NCI-H1105 (cell line): ENCODE results near the gene ZBTB7C.

ENCODE experiments used
- DNase-seq: peaks from one replicate; lab custom pipeline; 2025; lab: John Stamatoyannopoulos, UW

ZBTB7C gene

GRCh38 chr18:48352051-48352755, 57.0 kb downstream of the ZBTB7C start:
- DNase-seq: no peak

GRCh38 chr18:48351216-48352050, 57.8 kb downstream of the ZBTB7C start:
- DNase-seq: no peak

DNA sequence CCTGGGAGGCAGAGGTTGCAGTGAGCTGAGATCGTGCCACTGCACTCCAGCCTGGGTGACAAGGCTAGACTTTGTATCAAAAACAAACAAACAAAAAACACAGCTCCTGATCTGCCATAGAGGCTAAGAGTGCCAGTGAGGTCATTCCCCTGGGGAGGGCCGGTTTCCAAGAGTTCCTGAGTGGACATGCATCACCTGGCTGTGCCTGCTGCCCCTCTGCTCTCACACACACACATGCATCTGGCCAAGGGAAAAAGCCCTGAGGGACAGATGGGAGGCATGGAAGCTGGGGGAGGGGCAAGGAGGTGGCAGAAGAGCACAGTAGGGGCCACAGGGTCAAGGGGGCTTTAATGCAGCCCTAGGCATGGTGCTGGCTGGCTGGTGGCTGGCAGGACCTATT, 60.4 kb downstream of the ZBTB7C start:
- DNase-seq: no peak

DNA sequence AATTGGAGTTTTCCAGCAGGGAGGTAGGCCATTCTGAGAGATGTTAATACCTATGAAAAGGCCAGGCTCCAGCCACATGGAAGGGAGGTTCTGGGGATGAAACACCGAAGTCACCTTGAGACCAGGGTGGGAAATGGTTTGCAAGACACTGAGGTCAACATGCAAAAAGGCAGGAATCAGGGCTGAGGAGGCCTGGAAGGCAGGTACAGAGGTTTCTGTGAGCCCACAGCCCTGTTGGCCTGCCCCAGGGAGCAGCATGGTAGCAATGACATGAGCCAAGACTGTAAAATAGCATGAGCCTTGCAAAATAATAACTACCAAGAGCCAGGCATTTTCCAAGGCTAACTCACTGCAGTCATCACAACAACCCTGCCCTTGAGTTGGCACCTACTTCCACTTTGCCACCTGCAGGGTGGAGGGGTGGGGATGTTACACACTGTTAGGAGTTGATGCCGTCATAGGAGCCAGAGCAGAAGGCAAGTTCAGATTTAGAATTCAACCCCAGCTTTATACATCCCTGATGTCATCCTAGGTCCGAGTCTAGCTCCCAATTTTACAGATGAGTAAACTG, 61.3 kb downstream of the ZBTB7C start:
- no peak for DNase-seq

- DNase-seq: no peak
These were observed 63.6 kb downstream of the ZBTB7C start for GRCh38 chr18:48345596-48345995.

DNA sequence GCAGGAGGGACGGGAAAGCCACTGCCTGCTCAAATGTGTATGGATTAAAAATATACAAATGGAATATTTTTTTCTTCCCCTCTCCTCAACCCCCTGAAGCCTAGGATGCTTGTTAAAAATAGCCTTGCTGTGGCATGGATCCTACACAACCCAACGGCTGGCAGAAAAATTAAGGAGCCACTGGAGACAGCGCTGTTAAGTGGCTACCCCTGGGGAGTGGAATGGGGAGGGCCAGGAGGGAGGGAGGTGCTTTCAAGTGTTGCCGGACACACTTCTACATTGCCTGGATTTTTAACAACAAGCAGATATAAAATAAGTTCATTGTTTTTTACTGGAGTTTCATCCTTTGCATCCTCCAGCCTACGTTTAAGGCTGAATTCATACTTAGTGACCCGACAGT, 66.6 kb downstream of the ZBTB7C start:
- DNase-seq: peak; percentile 44

GRCh38 chr18:48342125-48342524, 67.1 kb downstream of the ZBTB7C start:
- peak; percentile 91 for DNase-seq

GRCh38 chr18:48340560-48340959, 68.6 kb downstream of the ZBTB7C start:
- no peak for DNase-seq

DNA sequence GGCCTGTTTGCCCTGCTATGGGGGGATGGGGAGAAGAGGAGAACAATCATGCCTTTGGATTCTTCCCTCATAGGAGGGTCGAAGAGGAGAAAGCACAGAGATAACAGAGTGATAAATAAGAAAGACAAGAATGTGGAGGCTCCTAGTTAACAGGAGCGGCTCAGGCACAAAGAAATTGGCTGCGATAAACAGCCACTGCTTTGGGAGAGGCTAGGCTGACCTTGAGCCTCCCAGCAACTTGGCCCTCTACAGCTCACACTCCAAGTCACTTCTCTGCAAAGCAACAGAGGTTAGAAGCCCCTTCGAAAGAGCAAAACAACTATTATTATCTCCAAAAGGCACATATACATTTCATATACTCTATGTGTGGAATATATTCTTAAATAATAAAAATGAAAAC, 69.5 kb downstream of the ZBTB7C start:
- DNase-seq: no peak

GRCh38 chr18:48338915-48339314, 70.3 kb downstream of the ZBTB7C start:
- no peak for DNase-seq

GRCh38 chr18:48337053-48337452, 72.1 kb downstream of the ZBTB7C start:
- DNase-seq: no peak

DNA sequence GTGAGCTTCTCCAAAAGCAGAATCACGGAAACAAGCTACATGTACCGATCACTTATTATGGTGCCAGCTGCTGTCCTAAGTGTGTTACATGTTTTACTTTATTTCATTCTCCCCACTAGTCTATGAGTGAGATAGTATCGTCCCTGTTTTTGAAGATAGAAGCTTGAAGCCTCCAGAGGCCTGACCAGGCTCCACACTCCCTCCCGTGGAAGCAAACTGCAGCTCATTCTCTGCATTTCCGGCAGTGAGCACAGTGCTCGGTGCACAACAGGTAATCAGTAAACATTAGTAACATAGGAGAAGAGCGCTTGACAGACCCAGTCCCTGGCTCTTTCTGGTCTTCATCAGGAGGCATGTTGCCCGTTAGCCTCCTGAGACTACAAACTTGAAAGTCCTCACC, 72.9 kb downstream of the ZBTB7C start:
- no peak for DNase-seq

GRCh38 chr18:48335829-48336228, 73.4 kb downstream of the ZBTB7C start:
- no peak for DNase-seq

- no peak for DNase-seq
These were observed 74.3 kb downstream of the ZBTB7C start for GRCh38 chr18:48334845-48335244.

GRCh38 chr18:48333563-48333962, 75.6 kb downstream of the ZBTB7C start:
- no peak for DNase-seq

DNA sequence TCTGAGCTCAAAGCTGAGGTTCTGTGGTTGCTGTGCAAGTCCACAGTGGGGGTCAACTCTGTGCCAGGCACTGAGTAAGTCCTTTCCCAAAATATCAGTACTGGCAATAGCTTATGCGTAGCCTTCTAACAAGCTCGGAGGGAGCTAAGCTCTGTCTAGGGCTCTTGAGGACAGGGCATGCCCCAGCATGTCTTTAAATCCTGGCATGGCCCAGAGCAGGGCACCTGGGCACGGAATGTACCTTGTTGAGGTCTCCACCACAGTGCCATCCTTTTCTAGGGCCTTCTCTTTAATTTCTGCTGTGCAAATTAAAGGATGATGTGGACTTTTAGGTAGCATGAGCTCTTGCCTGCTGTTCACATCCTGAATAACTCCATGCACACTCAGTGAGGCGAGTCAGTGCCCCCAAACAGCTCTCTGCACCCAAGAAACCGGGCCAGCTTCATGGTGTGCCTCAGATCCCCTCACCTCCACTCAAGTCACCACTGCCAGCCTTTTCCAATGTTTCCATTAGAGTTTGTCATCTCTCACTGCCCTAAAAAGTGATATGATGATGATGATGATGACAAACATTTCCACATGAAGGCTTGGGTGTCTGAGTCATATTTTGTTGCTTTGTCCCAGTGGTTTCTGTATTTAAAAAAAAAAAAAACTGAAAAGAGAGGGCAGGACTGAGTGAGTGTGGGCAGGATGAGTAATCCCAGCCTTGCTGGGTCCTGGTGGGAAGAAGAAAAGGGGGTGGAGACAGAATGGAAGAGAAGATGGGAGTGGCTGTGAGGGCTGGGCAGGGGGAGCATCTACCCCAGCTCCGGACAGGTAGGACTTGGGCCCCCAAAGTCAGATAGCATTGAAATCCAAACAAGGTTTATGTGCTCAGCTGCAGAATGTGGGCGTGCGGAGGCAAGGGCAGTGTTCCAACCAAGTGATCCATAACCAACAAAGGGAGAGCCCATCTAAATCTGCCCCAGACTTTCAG, 78.9 kb downstream of the ZBTB7C start:
- DNase-seq: peak; percentile 13

DNA sequence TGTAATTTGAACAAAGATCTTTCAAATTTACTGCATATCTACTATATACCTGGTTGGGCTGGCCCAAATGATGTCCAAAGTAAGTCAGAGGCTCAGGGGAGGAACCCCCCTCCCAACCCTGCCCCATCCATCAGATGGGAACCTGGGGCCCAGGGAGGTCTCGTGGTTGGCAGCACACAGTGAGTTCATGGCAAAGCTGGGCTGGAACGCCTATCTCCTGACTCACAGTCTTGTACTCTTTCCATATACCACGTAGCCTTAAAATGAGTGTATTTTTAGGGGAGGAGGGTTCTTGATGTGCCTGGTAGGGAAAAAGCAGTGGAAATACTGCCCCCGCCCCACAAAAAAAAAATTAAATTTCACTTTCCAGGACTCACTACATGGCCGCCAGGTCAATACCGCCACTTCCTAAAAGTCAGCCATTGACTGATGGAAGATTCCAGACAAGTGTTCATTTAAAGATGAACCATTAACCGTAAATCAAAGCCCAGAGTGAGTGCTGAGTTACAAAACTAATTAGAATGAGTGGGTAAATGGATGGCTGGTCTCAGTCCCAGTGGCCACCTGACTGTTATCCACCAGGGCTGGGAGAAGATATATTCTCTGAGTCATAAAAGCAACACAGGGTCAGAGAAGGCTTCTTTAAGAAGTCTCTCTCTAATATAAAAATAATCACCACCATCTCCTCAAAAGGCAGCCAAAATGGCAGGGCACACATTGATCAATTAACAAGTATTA, 80.5 kb downstream of the ZBTB7C start:
- DNase-seq: no peak

DNA sequence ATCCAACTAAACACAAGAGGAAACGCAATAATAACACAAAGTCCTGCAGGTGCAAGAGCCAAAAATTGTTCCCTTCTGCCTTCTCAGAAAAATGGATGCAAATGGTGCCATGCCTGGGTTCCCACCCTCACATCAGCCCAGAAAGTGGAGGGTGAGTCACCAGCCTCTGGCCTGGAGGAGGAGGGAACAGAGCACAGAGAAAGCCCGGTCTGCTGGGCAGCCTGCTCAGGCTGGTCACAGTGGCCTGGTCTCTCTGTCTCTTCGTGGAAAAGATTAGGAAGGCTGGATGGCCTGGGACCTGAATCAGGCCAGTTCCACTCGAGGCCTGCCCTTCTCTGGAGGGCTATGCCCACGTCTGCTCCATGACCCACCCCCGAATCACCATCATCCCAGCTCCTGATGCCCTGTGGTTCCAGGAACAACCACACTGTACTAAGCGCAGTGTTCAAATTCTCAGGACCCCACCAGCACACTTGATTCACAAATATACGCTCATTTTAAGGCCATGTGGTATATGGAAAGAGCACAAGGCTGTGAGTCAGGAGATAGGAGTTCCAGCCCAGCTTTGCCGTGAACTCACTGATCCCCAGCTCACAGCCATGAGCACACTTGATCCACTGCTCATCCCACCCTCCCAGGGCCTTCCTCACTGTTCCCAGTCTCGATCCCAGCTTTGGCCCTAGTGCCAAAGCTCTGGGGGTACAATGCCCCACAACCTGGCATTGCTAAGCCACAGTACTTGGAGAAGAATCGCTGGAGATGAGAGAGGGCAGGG, 82.1 kb downstream of the ZBTB7C start:
- no peak for DNase-seq

GRCh38 chr18:48325115-48325665, 84.0 kb downstream of the ZBTB7C start:
- no peak for DNase-seq

GRCh38 chr18:48324651-48325050, 84.5 kb downstream of the ZBTB7C start:
- DNase-seq: no peak
